Panc1 (cell line): ENCODE measurements around the gene DYRK1A.

Experiments
- POLR2AphosphoS5 ChIP-seq: IDR thresholded peaks from 2 replicates; pipeline ENCODE4 v1.6.1; 2012; ENCODE audit warnings: mild to moderate bottlenecking, low read depth, low read length, moderate library complexity
- REST ChIP-seq, 2 experiments: IDR thresholded peaks; 2 replicates each; pipeline ENCODE4 v1.6.1; 2011 to 2012; ENCODE audit warnings: low read depth in 2 of 2, control low read depth in 1 of 2, low read length in 1 of 2, mild to moderate bottlenecking in 1 of 2, moderate library complexity in 1 of 2; ENCODE audit not compliant: insufficient read depth in 1 of 2
- SIN3A ChIP-seq: IDR thresholded peaks from 2 replicates; pipeline ENCODE4 v1.6.1; 2012; ENCODE audit warnings: low read depth, mild to moderate bottlenecking, low read length, moderate library complexity, borderline replicate concordance; ENCODE audit not compliant: insufficient read depth
- TCF7L2 ChIP-seq: IDR thresholded peaks from 2 replicates; pipeline ENCODE4 v1.6.1; 2011; ENCODE audit warnings: mild to moderate bottlenecking, low read depth, low read length, inconsistent platforms
- TF ChIP-seq, protein P1 (sequence below): fragments of 450-650 bp; IDR thresholded peaks from 2 replicates; pipeline ENCODE4 v1.5.1; 2017; ENCODE audit warnings: mild to moderate bottlenecking

DNA sequence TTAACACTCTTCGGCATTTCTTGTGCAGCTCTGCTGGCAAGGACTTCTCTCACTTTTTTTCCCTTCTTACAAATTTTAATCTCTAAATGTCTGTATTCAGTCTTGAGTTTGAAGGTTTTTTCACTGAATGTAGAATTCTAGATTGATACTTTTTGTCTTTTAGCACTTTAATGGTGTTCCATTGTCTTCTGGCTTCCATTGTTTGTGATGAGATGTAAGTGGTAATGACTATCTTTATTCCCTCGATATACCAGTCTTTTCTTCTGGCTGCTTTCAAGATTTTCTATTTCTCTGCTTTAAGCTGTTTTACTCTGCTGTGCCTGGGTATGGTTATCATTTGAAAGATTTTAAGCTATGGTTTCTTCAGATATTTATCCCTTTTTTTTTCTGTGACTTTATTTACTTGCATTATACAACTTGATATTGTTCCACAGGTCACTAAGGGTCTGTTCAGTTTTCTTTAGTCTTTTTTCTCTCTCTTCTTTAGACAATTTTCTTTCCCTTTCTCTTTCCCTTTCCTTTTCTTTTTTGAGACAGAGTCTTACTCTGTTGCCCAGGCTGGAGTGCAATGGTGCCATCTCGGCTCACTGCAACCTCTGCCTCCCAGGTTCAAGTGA, 35.8 kb downstream of the DYRK1A start:
- TF ChIP-seq SIN3A (no peak), POLR2AphosphoS5 (no peak), TCF7L2 (no peak), REST (IDR thresholded peaks at IDR 0.05; ENCODE audit: insufficient read depth in 1 of 2, low read depth in 2 of 2, low read length in 1 of 2) (no peak)
- TF ChIP-seq, protein P1, sequence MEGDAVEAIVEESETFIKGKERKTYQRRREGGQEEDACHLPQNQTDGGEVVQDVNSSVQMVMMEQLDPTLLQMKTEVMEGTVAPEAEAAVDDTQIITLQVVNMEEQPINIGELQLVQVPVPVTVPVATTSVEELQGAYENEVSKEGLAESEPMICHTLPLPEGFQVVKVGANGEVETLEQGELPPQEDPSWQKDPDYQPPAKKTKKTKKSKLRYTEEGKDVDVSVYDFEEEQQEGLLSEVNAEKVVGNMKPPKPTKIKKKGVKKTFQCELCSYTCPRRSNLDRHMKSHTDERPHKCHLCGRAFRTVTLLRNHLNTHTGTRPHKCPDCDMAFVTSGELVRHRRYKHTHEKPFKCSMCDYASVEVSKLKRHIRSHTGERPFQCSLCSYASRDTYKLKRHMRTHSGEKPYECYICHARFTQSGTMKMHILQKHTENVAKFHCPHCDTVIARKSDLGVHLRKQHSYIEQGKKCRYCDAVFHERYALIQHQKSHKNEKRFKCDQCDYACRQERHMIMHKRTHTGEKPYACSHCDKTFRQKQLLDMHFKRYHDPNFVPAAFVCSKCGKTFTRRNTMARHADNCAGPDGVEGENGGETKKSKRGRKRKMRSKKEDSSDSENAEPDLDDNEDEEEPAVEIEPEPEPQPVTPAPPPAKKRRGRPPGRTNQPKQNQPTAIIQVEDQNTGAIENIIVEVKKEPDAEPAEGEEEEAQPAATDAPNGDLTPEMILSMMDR = no peak
